GM18505 (cell line): ENCODE data around the gene HSD11B1L.
"Not testable (repeated sequence)": the region's sequence is repeated elsewhere in the genome, so short reads cannot be mapped to it uniquely, and the experiment has no call there.

Experiments
- ATAC-seq: cut with Tn5 transposase; IDR thresholded peaks from one replicate; pipeline ENCODE4 v1.9.1; 2021; ENCODE audit not compliant: unreplicated experiment
- POLR2A ChIP-seq: IDR thresholded peaks from 4 replicates; pipeline ENCODE4 v1.6.1; 2011; ENCODE audit warnings: borderline replicate concordance; ENCODE audit not compliant: insufficient read depth, insufficient read length; ENCODE audit errors: extremely low read depth

Gene HSD11B1L

DNA sequence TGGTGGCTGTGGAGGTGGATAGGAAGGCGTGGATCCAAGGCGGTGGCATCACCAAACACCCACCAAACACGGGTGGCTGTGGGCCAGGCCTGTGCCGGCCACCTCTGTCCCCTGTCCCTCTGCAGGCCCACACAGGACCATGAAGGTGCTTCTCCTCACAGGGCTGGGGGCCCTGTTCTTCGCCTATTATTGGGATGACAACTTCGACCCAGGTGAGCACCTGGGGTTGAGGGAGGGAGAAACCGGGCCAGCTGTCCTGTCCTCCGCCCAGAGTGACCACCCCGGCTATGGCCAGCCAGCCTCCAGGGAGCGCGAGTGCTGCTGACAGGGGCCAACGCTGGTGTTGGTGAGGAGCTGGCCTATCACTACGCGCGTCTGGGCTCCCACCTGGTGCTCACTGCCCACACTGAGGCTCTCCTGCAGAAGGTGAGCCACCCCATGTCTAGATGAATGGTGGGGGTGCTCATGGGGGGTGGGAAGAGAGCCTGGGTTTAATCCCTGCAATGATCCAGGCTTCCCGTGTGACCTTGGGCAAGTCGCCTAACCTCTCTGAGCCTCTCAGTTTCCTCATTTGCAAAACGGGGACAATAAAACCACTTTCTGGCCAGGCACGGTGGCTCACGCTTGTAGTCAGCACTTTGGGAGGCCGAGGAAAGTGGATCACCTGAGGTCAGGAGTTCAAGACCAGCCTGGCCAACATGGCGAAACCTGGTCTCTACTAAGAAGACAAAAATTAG, 4.0 kb downstream of the HSD11B1L start:
- ATAC-seq: no peak
- TF ChIP-seq POLR2A: no peak

- TF ChIP-seq POLR2A: peak; percentile 21
- ATAC-seq: no peak
These were observed 5.5 kb downstream of the HSD11B1L start for GRCh38 chr19:5686326-5686646.

DNA sequence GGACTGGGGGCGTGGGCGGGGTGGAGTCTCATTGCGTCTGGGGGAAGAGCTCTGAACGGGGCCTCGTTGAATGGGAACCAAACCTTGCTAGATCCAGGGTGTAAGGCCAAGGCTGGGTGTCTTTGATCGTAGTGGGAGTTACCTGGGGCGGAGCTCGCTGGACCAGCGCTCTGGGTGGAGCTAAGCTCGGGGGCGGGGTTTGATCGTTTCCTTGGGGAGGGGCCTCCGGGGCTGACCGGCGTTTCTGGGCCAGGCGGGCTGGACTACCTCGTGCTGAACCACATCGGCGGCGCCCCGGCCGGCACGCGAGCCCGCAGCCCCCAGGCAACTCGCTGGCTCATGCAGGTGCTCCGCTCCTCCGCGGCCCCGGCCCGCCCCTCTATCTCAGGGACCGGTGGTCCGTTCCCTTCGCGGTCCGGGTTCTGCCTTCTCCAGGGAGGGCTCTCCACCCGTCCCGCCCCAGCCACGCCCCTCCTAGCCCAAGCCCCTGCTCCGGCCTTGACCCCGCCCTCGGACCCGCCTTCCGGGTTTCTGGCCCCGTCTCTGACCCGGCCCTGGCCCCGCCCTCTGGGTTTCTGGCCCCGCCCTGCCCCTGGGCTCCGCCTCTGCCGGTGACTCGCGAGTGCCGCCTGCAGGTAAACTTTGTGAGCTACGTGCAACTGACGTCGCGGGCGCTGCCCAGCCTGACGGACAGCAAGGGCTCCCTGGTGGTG, 6.0 kb downstream of the HSD11B1L start:
- ATAC-seq: peak; percentile 47
- no peak for TF ChIP-seq POLR2A

DNA sequence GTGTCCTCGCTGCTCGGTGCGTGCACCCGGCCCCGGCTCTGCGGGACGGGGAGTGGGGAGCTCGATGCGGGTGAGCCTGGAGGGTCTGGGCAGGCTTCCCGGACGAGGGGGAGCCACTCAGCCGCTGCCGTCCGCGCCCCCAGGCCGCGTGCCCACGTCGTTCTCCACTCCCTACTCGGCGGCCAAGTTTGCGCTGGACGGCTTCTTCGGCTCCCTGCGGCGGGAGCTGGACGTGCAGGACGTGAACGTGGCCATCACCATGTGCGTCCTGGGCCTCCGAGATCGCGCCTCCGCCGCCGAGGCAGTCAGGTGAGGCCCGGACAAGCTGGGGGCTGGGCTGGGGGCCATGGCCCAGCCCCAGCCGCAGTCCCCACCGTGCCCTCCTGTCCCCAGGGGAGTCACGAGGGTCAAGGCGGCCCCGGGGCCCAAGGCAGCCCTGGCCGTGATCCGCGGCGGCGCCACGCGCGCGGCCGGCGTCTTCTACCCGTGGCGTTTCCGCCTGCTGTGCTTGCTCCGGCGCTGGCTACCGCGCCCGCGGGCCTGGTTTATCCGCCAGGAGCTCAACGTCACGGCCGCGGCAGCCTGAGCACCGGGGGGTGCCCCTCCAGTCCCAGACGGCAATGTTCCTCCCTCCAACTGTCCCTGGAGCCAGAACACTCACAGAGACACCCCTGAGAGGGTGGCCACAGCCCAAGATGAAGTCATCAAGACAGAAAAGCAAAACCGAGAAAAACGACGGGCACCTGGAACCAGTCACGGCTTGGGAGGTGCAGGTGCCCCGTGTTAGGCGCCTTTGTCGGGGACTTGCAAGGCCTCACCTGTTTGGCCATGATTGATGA, 6.8 kb downstream of the HSD11B1L start:
- no peak for ATAC-seq
- no peak for TF ChIP-seq POLR2A

DNA sequence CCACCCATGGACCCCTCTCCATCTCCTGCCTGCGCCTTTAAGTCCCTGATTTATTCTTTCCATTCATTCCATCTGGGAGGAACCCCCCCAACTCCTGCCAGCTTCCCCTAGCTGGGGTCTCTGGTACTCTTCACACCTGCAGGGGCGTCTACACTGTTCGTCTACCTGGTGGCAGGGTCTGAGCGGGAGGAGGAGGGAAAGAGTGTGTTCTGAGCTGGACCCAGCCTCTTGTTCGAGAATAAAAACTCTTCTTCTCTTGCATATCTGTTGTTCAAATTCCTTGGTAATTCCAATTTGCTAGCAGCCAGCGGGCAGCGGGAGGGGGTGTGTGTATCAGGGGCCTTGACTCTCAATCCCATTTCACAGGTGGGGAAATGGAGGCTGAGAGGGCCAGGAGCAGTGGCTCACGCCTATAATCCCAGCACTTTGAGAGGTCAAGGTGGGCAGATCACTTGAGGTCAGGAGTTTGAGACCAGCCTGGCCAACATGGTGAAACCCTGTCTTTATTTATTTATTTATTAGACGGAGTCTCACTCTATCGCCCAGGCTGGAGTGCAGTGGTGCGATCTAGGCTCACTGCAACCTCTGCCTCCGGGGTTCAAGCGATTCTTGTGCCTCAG, 7.5 kb downstream of the HSD11B1L start:
- ATAC-seq: not testable (repeated sequence)

DNA sequence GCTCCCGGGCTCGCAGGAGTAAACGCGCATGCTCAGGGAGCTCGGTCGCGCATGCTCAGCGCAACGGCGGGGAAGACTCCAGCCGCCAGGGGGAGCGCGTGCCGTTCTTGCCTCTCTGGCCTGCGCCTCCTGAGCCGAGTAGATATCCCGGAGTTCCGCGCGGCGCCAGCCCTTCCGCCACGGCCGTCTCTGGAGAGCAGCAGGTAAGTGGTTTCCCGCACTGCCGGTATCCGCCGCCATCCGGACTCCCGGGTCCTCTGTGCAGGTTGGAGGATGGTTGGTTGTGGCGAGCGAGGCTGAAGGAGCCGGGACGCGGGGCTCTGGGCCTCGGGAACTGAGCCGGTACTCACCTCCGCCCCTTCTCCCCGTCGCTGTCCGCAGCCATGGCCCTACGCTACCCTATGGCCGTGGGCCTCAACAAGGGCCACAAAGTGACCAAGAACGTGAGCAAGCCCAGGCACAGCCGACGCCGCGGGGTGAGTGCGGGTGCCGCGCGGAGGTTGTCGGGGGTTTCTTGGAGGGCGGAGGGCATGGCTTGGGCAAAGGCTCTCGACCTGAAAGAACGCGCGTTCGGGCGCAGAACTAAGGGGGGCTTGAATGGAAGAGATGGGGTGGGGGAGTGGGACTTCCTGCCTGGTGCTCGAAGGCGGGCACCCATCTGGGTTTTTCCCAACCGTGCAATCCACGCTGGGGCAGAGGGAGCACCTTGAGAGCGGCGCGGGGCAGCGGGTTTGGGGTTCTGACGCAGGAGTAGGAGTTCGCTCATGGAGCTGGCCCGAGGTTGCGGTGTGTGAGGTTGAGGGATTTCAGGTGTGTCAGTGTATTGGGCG, 9.5 kb downstream of the HSD11B1L start, which contains the start of gene RPL36:
TSS of gene RPL36 (plus strand) at position 171 of the 830 bp plus-strand sequence. CDS start at position 384, 213 bp downstream.
- peak; percentile 99 for TF ChIP-seq POLR2A
- peak; percentile 40 for ATAC-seq

GRCh38 chr19:5690955-5691821, 10.4 kb downstream of the HSD11B1L start:
- ATAC-seq: no peak

GRCh38 chr19:5691822-5692722, 11.2 kb downstream of the HSD11B1L start:
- peak; percentile 40 for TF ChIP-seq POLR2A
- no peak for ATAC-seq

More at GRCh38 chr19:5690955-5691821, 10.4 kb downstream of the HSD11B1L start:
- peak; percentile 36 for TF ChIP-seq POLR2A

GRCh38 chr19:5692723-5693194, 11.9 kb downstream of the HSD11B1L start:
- no peak for ATAC-seq
- peak; percentile 10 for TF ChIP-seq POLR2A
